Measurements from ENCODE around the gene TCP10L.

DNA sequence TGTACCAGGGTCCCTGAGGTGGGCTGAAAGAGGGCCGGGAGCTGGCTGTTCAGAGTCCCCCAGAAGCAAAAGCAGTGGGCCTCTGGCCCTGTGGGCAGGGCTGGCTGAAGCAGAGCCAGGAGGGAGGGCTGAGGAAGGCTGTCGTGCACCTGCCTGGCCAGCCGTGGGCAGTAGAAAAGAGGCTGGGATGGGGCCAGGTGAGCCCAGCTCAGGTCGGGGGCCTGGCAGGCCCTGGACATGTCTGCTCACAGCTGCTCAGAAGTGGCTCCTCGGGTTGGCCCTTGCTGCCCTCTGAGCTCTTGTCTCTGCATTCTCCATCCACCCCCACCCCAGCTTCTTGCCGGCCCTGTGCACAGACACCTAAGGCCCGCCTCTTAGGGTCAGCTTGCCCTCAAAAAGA is 60.0 kb downstream of the TCP10L start:
- TF ChIP-seq, protein P1, sequence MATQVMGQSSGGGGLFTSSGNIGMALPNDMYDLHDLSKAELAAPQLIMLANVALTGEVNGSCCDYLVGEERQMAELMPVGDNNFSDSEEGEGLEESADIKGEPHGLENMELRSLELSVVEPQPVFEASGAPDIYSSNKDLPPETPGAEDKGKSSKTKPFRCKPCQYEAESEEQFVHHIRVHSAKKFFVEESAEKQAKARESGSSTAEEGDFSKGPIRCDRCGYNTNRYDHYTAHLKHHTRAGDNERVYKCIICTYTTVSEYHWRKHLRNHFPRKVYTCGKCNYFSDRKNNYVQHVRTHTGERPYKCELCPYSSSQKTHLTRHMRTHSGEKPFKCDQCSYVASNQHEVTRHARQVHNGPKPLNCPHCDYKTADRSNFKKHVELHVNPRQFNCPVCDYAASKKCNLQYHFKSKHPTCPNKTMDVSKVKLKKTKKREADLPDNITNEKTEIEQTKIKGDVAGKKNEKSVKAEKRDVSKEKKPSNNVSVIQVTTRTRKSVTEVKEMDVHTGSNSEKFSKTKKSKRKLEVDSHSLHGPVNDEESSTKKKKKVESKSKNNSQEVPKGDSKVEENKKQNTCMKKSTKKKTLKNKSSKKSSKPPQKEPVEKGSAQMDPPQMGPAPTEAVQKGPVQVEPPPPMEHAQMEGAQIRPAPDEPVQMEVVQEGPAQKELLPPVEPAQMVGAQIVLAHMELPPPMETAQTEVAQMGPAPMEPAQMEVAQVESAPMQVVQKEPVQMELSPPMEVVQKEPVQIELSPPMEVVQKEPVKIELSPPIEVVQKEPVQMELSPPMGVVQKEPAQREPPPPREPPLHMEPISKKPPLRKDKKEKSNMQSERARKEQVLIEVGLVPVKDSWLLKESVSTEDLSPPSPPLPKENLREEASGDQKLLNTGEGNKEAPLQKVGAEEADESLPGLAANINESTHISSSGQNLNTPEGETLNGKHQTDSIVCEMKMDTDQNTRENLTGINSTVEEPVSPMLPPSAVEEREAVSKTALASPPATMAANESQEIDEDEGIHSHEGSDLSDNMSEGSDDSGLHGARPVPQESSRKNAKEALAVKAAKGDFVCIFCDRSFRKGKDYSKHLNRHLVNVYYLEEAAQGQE (IDR thresholded peaks at IDR 0.05; ENCODE audit: insufficient read depth in 1 of 2, low read depth in 2 of 2, low read length in 2 of 2), result no peak
- TF ChIP-seq TAF1 (IDR thresholded peaks at IDR 0.05; ENCODE audit: borderline replicate concordance, insufficient read depth, low read length) (no peak), FOXP2 (optimal IDR thresholded peaks at IDR 0.05; ENCODE audit: borderline replicate concordance, extremely low read depth, extremely low read length, insufficient read depth) (no peak), POLR2AphosphoS5 (IDR thresholded peaks at IDR 0.05; ENCODE audit: low read depth, low read length) (no peak)
